Stimulated activated CD8-positive, alpha-beta memory T cell treated with anti-CD3 and anti-CD28 coated beads, Interleukin-7, amount 100 ng/mL, for 24 hours (primary cell): ENCODE measurements around the gene PCMT1.
A peak's percentile ranks its signal among the peaks of the same experiment; 100 is the strongest.
"Not testable (repeated sequence)": the region's sequence is repeated elsewhere in the genome, so short reads cannot be mapped to it uniquely, and the experiment has no call there.

Experiments used
- DNase-seq: peaks from one replicate; pipeline ENCODE4 v3.0.0-alpha.2; 2020; ENCODE audit warnings: low read depth

The PCMT1 gene

DNA sequence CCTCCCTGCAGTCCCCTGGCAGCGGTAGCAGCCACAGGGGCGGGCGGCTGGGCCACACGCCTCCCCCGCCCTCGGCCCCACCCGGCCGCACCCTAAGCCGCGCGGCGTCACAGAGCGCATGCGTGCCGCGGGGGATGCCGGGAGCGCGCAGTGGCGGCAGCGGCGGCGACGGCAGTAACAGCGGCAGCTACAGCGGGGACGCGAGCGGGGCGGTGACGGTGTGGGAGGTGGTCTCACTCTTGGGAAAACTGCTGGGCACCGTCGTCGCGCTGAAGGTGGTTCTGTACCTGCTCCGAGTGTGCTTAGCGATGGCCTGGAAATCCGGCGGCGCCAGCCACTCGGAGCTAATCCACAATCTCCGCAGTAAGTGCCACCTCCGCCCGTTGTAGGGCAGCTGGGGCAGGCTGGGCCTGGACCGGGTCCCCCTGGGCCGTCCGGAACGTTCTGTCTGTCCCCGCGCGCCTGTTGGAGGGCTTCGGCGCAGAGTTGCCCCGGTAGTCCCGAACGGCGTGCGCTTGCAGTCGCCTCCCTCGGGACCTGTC, at the start of gene PCMT1:
Gene PCMT1, plus strand, starts transcription at position 148 of the 542 bp plus-strand sequence. Its CDS starts 161 bp downstream, at position 309.
- peak; percentile 77 for DNase-seq

DNA sequence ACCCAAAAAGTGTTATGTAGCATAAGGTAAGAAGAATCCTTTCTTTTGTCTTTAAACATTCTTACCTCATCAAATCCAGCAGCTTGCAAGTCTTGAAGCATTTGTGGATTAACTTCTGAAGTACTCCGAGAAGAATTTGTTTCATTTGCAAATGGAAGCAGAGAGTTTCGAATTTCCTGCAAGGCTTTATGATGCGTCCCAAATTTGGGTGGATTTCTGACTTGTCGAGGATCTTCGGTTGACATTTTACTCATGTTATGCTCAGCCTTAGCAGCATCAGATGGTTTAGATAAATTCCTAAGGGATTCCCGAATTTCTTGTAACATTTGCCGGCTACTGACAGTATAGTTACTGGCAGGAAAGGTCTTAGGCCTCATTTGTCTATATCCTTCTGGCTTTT, 47.8 kb upstream of the PCMT1 start:
- DNase-seq = no peak

DNA sequence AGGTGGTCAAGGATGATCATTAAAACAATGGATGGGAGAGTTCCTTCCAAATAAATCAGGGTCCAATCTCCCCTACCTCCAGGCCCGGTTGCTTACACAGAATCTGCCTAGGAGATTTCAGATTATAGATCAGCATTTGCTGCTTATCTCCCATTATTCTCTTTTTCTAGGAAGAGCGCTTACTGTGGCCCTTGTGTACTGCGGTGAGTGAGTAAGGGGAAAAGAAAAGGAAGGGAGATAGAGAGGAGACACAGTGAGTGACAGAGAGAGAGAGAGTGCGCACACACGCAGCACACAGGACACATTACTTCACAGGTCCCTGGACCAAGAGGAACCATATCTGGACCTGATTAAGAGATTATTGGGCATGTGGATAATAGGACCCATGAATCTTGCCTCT, 37.8 kb upstream of the PCMT1 start:
- no peak for DNase-seq

DNA sequence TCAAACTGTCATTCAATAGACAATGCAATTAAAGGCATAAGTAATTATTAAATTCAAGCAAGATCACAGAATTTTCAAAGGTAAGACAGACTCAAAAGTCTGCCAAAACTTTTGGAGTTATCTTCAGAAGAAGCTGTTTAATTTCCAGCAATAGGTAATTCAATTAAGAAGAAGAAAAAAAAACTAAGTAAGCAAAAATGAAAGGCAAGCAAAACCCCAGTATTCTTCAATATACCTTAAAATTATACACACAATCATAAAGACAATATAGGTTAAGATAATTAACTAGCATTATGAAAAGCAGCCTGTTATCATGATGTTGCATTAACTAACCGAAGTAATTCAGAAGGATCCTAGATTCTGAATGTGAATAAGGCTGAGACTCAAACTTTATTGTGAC, 35.1 kb upstream of the PCMT1 start:
- no peak for DNase-seq

DNA sequence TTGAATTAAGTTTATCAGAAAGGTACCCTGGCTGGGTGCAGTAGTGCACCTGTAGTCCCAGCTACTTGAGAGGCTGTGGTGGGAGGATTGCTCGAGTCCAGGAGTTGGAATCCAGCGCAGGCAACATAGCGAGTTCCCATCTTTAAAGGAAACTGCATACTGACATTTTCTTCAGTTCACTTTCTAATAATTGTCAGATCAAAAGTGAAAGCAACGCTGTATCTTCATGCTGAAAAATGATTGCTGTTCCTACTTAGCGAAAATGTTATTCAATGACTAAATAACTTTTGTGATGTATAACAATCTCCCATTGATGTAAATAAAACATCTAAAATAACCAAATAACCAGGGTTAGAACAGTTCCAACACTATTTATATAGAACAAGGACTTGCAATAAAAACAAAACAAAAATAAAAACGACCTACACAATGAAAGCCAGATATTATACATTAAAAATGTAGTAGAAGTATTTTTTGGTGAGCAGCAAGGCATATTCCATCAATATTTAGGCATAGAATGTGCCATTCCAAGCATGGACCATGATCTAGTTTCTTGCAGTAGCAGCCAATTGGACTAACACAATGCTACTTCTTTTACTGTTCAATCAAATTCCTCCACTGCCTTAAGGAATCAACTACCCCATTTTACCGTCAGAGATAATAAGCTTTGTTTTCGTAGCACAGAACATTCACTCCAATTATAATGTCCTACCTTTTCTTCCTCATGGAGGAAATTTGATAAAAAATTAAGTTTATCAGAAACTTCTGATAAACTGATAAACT, 33.2 kb upstream of the PCMT1 start:
- DNase-seq = no peak

DNA sequence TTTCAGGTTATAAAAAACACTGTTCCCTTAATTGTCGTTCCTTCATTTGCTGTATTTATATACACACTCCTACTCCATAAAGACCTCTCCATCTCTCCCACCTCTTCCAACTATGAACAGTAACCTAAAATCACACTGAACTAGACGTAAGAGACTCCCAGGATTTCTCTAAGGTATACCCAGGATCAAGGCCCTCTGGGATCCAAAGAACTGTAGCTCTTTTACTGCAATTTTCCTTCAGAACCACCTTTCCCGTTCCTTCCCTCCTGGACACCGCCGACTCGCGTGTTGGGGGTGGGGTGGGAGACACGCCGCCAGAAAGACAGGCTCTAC, 32.3 kb upstream of the PCMT1 start:
- DNase-seq = no peak

DNA sequence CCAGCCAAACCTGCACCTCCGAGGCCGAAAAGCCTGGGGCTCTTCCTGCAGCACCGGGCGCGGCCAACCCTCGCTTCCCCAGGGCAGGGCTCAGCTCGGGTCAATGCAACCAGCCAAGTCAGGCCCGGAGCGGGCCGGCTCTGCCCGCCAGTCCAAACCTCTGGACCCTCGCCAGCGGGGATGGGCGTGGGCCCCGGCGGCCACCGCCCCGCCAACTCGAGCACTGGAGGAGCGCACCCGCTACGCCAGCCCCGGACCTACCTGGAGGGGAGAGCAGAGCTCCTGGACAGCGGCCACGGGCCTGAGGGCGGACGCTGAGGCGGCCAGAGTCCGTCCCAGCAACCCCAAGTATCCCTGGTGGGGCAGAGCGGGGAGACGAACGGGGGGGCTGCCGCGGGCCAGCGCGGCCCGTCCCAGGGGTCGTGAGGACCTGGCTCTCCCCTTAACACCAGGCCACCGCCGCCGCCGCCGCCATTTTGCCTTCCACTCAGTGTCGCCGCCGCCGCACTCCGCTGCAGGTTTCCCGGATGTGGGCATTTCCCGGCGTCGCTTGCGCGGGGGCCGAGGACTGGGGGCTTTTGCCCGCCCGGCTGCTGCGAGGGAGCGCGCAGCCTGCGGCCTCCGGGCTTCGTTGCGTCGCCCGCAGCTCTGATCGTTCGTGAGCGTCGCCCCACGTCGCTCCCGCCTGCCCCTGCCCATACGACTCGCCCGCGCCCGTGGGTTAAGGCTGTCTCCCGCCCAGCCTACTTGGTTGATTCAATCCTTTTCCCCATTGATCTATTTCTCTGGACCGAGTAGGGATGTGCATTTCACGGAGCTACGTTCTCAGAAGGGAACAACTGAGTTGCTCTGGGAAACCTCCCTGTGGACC, 31.7 kb upstream of the PCMT1 start, which contains the start of gene LATS1:
Gene LATS1, minus strand, starts transcription at position 514 of the 871 bp plus-strand sequence. CDS start 15,975 bp downstream, outside the sequence.
- DNase-seq = peak; percentile 84

DNA sequence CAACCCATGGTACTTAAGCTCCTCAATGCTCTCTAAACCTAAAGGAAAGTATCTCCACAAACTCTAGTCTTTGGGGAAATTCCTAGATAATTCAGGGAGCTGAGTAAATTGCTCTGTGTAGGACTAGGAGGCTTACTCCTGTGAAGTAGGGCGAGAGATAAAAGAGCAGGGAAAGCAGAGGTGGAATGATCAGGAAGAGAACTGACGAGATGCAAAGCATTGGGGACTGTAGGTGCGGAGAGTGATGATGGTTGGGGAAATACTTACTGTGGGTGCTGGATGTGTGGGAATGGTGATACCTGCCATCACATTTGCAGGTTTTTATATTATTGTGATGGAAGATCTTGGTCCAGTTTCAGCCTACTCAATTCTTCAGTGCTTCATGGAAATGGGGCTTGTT, 30.0 kb upstream of the PCMT1 start:
- no peak for DNase-seq

DNA sequence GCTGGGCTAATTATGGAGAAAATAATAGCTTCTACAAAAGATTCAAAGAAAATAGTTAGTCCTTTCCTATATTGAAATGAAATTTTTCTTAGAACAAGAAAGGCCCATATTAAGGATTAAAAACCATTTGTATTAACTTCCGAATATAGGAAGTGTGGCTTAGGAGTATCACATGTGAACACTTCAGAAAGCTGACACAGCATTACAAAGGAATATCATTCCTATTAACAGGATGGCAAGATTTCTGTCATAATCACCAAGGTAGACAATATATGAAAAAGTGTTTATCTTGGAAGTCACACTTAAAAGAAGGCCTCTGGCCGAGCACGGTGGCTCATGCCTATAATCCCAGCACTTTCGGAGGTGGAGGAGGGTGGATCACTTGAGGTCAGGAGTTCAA, 26.3 kb upstream of the PCMT1 start:
- DNase-seq = no peak

DNA sequence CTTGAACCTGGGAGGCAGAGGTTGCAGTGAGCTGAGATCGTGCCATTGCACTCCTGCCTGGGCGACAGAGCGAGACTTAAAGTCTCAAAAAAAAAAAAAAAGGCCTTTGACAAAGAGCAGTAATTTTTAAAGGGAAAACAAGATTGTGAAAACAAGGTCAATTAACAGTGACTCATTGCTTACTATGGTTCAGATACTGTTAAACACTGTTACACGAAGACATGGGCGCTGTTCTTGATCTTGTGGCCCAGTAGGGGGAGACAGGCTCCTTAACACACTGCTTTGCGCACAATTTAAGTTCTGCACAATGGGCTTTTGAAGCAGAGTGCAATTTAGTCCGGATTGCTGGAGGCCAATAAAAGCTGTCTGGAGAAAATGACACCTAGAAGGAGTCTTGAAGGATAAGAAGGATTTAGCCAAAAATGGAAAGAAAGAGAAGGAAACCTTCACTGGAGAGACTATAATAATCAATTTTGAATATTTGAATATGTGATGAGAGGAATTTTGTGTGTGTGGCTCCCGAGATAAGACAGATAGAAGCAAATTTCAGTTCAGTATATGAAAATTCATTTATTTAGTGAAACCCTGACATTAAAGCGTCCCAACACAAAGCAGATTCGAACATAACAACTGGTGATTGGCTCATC, 25.6 kb upstream of the PCMT1 start:
- no peak for DNase-seq

DNA sequence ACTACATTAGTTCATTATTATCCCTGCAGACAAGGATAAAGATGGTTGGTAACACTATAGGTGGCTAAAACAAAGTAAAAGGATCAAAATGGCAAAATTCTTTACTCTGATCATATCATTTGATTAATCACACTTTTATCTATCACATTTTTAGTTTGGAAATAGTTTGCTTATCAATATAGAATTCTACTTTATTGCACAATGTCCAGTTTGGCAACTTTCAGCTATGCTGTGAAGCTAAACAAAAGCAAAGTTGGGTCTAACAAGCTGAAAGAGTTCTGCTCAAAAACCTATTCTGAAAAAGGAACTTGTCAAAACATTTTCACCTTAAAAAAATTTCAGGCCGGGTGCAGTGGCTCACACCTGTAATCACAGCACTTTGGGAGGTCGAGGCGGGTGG, 23.8 kb upstream of the PCMT1 start:
- no peak for DNase-seq

DNA sequence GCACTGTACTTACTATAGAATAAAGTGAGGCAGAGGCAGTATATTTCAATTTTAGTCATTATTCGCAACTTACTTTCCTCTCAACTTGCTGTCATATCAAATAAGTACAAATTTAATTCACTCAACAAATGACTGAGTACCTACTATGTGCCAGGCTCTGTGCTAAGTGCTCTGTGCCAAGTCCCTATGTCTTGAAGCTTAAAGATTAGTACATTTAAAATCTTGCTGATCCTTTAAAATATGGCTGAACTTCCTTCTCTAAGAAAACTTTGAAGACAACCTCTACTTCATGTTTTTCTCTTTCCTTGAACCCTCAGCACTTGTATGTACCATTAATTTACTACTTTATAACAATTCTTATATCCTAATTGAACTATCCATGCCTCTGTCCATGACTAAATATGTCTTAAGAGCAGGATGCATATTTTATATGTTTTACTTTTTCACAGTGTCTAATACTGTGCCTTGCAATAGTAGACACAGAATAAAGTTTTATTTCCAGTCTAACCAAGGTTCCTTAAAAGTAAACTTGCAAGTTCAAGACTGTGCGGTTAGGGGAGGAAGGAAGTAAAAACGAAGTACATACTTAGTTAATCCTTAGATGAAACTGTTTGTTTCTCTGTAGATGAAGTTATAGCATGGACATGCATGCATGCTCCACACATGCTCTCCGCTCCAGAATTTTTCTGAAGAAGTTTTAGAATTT, 21.6 kb upstream of the PCMT1 start:
- no peak for DNase-seq

DNA sequence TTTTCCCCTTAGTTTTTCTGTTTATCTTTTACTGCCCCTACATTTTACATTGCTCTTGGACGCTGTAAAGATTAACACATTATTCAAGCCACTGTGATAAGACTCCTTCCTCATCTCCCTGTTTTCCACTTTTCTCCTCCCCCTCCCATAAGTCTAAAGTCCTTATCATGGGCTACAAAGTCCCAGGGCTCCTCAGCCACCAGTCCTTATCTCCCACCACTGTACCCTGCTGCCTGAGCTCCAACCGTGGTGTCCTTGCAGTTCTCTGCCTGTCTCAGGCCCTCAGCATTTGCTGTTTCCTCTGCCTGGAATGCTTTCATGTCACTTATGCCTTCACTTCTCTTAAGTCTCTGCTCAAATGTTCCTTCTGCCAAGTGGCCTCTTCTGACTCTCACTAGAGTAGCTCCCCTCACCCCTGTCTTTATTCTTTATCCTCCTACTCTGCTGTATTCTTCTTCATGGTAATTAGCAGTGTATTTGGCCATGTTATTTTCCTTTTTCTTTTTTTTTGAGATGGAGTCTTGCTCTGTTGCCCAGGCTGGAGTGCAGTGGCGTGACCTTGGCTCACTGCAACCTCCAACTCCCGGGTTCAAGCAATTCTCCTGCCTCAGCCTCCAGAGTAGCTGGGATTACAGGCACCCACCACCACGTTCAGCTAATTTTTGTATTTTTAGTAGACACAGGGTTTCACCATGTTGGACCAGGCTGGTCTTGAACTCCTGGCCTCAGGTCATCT, 20.9 kb upstream of the PCMT1 start:
- no peak for DNase-seq

DNA sequence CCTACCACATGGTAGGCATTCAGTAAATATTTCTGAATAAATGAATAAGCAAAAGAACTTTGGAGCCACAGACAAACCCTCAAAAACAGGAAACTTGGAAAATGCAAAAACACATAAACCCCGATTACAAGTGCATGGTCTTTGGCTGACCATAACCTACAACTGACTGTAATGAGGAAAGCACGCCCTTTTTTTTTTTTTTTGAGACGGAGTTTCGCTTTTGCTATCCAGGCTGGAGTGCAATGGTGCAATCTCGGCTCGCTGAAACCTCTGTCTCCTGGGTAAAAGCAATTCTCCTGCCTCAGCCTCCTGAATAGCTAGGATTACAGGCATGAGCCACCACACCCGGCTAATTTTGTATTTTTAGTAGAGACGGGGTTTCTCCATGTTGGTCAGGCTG, 19.7 kb upstream of the PCMT1 start:
- no peak for DNase-seq

DNA sequence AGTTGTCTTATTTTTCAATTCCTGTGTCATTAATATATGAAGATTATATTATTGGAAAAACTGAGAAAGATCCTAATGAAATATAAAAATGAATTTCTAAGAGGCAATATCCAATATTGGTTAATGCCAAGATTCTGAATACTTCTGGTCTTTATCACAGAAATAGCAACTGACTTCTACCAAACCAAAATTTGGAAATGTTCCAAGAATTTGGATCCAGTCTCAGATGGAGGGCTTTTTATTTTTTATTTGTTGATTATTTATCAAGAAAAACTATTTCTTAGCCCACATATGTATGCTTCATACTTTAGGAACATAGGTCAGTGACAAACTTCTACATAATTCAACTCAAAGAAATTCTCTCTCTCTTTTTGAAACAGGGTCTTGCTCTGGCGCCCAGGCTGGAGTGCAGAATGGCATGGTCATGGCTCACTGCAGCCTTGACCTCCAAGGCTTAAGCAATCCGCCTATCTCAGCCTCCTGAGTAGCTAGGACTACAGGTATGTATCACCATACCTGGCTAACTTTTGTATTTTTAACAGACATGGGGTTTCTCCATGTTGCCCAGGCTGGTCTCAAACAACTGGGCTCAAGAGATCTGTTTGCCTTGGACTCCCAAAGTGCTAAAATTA, 16.3 kb upstream of the PCMT1 start:
- no peak for DNase-seq

DNA sequence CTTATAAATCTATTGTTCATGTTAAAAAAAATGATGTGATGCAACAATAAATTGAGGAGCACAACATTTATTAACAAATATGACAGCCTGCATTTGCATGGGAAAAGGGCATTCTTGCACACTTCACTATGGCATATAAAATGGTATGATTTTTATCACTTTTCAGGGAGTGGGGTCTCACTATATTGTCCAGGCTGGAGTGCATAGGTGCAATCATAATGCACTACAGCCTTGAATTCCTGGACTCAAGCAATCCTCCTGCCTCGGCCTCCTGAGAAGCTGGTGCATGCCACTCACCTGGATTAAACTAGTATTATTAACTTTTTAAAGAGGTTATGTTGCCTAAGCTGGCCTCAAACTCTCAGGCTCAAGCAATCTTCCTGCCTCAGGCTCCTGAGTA, 14.6 kb upstream of the PCMT1 start:
- no peak for DNase-seq

DNA sequence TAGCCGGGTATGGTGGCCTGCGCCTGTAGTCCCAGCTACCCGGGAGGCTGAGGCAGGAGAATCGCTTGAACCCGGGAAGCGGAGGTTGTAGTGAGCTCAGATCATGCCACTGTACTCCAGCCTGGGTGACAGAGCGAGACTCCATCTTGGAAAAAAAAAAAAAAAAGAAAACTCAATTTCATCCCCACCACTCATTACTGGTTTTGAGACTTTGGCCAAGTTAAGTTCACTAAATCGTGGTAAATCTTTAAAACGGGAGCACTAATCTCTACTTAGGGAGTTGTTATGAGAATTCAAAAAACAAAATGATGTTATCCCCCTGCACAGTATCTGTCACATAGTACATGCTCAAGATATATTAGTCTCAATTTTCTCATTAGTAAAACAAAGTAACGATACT, 4.3 kb upstream of the PCMT1 start:
- DNase-seq = not testable (repeated sequence)

DNA sequence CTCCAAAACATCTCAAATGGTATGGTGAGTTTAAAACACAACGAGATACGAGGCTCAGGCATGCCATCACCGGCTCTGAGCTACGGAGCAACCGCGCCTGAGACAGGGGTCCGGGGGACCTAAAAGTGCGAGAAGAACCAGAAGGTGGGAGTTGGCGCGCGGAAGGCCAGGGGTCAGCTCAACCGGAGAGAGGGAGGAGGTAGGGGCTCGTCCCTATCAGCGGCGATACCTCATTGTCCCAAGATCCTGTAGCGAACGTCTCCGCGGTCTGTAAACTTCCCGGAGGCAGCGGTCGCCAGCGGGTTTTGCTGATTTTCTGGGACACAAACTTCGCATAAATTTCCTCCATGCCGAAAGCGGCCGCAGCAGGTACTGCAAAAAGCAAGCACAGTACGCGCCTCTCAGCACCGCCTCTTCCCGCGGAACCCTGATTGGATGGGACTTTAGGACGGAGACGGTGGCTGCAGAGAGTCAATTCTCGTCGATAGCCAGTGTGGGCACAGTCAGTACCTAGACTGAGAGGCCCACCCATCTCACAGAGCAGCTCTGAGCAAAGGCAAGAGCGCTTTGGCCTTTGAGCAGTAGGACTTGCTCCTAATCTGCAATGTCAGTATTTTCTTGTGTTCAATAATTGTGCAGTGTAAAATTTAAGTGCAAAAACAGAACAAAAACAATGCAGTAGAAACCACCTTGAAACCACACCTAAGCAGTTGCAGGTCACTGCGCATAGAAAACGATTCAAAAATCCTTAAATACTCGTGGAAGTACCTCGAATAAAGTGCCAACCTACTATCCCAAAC, 3.2 kb upstream of the PCMT1 start, which contains the start of gene NUP43:
Gene NUP43, minus strand, starts transcription at position 383 of the 800 bp plus-strand sequence. Its CDS starts 34 bp downstream, at position 349.
- DNase-seq = peak; percentile 88

DNA sequence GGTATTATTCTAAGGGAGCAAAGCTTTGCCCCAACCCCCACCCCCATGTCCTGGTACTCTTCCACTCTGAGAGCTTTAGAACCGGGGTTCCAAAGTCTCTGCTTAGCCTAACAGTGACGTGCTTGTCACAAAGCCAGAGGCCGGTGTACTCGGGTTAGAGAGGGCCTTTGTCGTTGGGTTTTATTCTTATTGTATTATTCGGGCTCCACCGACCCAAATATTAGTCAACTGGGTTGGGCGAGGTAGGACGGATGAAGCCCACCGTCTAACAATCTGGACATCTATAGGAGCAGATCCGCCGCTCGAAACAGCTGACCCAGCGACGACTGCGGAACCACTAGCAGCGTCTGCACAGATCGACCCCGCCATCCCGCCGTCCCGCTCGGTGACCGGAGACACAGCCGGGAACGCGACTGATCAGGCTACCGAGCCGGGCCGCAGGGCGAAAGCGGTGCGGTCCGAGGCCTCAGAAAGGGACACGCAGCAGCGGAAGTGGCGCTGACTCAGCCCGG, 403 bp upstream of the PCMT1 start:
- not testable (repeated sequence) for DNase-seq
